GM18907 (cell line): ENCODE data around the gene XCR1.
"Not testable (repeated sequence)": the region's sequence is repeated elsewhere in the genome, so short reads cannot be mapped to it uniquely, and the experiment has no call there.

Experiments used
- ATAC-seq: cut with Tn5 transposase; IDR thresholded peaks from one replicate; pipeline ENCODE4 v1.9.1; 2021; ENCODE audit warnings: mild to moderate bottlenecking, moderate library complexity; ENCODE audit not compliant: unreplicated experiment

XCR1 gene

DNA sequence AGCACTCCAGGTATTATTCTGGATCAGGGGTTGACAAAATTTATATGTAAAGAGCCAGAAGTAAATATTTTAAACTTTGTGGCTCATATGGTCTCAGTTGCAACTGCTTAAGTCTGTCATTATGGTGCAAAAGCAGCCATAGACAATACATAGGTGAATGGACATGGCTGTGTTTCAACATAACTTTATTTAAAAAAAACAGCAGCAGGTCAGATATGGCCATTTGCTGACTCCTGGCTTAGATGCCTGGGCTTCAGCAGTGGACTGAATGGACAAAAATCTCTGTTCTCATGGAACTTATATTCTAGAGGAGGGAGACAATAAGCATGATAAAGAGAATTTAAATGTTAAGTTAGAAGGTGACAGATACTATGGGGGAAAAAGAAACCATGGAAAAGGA, 20.0 kb downstream of the XCR1 start:
- ATAC-seq, result no peak

- no peak for ATAC-seq
Observed at GRCh38 chr3:46006238-46007032, 20.8 kb downstream of the XCR1 start.

- ATAC-seq, result not testable (repeated sequence)
Observed at GRCh38 chr3:46003706-46004105, 23.6 kb downstream of the XCR1 start.

DNA sequence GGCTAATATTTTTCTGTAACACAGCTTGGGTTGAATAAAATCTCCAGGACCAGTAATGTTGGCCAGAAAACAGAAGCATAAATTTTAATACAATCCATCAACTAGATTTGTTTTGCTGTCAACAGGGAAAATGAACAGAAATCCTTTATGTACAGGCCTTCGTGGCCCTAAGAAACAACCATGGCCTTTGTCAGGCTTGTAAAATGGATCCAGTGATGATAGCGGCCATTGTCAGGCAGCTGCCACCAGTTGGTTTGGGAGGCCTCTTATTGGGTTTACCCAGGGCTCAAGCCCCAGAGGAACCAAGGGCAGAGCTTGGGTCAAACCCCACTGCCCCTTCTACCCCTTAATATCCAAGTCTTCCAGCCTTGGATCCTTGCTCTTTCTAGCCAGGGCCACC, 26.1 kb downstream of the XCR1 start:
- ATAC-seq, result no peak

DNA sequence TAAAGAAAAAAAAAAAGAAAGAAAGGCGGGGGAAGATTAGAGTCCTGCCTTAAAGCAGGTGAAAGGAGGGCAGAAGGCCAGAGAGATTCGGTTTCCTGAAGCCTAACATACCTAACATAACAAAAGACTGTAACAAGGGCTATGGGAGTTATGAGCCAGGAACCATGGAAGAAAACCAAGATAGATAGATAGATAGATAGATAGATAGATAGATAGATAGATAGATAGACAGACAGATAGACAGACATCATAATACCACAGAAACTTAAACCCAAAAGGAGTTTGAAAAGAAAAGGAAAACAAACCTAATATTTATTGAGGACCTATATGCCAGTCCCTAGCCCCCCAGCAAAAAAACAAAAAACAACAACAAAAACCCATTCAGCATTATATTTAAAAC, 29.3 kb downstream of the XCR1 start:
- no peak for ATAC-seq

GRCh38 chr3:45997499-45997898, 29.8 kb downstream of the XCR1 start:
- ATAC-seq, result not testable (repeated sequence)

DNA sequence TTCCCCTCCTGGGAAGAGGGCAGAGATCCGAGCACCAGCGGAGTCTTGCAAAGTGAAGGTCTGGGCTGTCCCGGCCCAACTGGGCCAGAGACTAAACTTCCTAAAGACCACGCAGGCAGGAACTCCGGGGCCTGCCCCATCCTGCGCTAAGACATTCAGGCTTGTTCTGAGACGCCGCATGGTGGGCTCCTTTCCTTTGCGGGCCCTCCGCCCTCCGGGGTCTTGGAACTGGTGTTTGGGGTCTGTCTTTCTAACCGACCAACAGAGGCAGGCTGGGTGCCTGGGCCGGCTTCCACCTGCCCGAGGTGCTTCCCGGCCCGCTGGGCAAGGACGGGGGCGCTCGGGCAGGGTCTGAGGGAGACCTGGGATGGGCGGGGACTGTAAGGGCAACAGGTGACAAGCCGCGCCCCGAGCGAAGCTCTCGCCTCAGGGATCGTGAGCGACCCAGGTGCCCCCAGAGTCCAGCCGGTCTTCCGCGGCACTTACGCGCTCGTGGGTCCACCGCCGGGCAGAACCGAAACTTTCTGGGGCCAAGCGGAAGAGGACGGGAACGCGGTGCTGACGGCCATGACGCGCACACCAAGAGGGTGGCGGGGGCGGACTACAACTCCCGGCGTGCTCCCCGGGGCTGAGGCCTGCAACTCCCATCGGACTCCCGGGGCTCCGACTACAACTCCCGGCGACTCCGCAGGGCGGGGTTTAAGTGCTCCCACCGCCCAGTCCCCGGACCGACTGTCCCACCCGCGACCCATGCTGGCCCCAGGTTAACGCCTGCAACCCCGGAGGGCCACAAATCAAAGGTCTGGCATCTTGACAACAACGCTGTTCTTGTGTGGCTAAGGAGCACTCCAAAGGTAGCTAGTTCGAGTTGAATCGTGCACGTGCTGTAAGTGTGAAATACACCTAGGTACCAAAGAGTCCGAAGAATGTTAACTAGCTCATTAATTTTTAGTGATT, 31.8 kb downstream of the XCR1 start, which contains the start of gene FYCO1:
Gene FYCO1 (minus strand): TSS at position 589 of the 957 bp plus-strand sequence. CDS start 10,914 bp downstream, outside the sequence.
- peak; percentile 91 for ATAC-seq

DNA sequence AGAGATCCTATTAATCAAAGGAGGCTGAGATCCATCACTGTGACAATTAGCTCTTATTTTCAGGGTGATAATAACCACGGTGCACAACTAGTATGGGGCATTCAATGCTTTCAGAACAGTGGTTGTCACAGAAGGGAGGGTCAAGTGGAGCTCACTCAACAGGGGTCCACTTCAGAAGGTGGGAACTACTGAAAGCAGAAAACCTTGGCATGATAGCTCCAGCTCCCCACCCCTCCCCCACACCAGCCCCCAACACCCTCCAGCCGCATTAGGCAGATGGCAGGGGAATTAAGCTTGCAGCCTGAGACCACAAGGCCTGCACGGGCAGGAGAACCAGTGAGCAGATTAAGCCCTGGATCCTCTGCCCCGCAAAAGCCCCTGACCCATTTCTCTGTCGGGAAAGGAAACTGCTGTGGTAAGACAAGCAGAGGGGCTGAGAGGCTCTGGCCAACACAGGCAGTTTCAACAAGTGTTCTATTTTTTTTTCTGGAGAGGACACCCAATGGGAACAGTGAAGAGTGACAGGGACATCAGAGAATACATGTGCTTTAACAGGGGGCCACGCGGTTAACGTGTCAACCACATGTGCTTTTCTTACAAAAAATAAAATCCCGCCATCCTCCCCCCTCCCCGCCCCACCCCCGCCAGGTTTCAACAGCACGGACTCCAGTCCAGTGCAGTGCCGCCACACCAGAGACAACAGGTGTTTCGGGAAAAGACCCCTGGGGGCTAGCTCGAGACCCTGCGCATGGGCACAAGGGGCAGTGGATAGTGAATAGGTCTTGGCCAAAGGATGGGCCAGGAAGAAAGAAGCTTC, 32.7 kb downstream of the XCR1 start:
- ATAC-seq, result peak; percentile 23

DNA sequence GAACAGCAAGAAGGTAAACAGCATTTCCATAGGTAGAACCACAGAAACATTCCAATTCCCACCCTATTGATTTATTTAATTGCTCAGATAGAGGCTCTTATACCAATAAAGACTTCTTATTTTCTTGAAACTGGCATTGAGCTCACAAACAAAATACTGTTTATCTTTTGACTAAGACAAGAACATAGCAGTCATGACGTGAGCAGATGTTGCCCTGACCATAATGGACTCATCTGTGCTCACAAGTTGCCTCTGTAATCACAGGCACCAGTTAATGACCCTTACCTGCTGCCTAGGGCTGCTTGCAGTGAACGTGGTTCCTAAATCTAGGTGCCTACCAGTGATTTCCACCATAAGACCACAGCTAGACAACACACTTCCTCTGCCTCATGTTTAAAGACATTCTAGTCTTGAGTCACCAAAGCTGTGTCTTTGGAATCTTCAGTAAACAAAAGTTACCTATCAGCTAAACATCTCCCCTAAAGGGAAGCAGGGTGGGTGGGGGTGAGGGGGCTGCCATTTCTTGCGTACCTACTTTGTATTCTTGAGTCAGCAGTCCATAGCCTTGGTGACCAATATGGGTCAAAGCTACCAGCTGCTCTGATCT, 33.8 kb downstream of the XCR1 start:
- no peak for ATAC-seq

GRCh38 chr3:45992821-45993221, 34.5 kb downstream of the XCR1 start:
- no peak for ATAC-seq

- ATAC-seq, result no peak
Observed at GRCh38 chr3:45992133-45992729, 35.1 kb downstream of the XCR1 start.

DNA sequence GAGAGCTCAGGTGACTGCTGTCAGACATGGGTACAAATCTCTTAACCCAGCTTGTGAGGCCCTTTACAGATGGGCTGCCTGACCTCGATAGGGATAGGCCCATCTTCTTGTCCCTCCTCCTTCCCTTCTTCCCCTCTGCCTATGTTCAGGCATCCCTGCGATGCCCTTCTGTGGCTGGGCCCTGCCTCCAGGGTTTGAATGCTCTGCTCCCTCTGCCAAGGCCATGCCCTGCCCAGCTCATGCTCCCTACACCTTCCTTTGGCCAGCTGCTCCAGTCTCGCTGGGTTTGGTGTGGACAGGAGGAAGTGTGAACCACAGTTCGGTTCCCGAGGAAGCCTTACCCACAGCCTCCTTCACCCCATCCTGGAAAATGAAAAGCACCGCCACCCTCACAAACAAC, 35.9 kb downstream of the XCR1 start:
- ATAC-seq, result no peak

DNA sequence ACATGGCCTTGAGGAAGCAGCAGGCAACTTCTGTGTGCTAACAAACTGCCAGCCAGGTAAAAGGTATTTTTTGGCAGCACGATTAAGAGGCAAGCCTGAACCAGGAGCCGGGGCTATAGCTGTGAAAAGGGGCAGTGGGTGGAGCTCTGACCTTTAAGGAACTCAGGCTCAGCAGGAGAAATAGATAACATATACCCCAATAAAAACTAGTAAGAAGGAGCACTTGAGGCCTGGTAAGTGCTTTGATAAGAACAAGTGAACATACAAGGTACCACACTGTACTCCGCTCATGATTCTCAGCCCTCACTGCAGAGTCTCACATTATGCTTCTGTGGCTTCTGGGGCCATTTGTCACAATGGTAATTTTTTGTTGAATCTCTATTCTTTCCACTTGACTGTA, 37.1 kb downstream of the XCR1 start:
- no peak for ATAC-seq

DNA sequence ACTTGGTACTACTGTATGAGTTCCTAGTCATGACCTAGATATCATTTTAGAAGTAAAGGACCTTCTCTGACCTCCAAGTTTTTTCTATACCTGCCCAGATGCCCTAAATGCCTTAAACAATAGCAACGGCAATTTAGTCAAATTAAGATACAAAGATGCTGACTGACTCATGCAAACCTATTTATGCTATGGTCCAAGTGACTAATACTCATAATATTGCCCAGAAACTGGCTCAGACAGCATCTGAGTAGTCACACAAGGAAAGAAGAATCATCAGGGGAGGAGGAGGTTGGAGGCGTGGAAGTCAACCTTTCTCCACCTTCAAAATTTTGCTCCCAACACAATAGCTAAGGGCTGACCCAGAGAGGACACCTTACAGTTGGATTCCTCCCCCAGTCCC, 38.5 kb downstream of the XCR1 start:
- no peak for ATAC-seq

GRCh38 chr3:45988362-45988761, 38.9 kb downstream of the XCR1 start:
- no peak for ATAC-seq

- no peak for ATAC-seq
Observed at GRCh38 chr3:45987368-45988291, 39.7 kb downstream of the XCR1 start.

- no peak for ATAC-seq
Observed at GRCh38 chr3:45986303-45986982, 40.8 kb downstream of the XCR1 start.

- ATAC-seq, result no peak
Observed at GRCh38 chr3:45985532-45986302, 41.6 kb downstream of the XCR1 start.
